Suppressor macrophage treated with lipopolysaccharide for 4 hours (primary cell): Measurements from ENCODE around the gene DSN1.
"Not testable (repeated sequence)": the region's sequence is repeated elsewhere in the genome, so short reads cannot be mapped to it uniquely, and the experiment has no call there.

ENCODE experiments used
- DNase-seq: peaks from one replicate; pipeline ENCODE4 v3.0.0-alpha.2; 2020

DSN1 gene

GRCh38 chr20:36773597-36774390 lies at the start of gene DSN1:
TSS of gene DSN1 (minus strand) at chr20:36773763. CDS start at chr20:36771458, 2,305 bp downstream.
- peak; percentile 100 for DNase-seq

GRCh38 chr20:36823121-36823520 lies 49.6 kb upstream of the DSN1 start:
- no peak for DNase-seq

- DNase-seq: no peak
These were observed 48.4 kb upstream of the DSN1 start for GRCh38 chr20:36821964-36822437.

GRCh38 chr20:36820928-36821327 lies 47.4 kb upstream of the DSN1 start:
- no peak for DNase-seq

GRCh38 chr20:36820073-36820472 lies 46.5 kb upstream of the DSN1 start:
- DNase-seq: no peak

- DNase-seq: no peak
These were observed 46.1 kb upstream of the DSN1 start for GRCh38 chr20:36819659-36820058.

- DNase-seq: no peak
These were observed 45.3 kb upstream of the DSN1 start for GRCh38 chr20:36818861-36819260.

- no peak for DNase-seq
These were observed 44.6 kb upstream of the DSN1 start for GRCh38 chr20:36818185-36818584.

- no peak for DNase-seq
These were observed 43.9 kb upstream of the DSN1 start for GRCh38 chr20:36817496-36817895.

GRCh38 chr20:36815454-36816091 lies 42.0 kb upstream of the DSN1 start:
- DNase-seq: no peak

- DNase-seq: no peak
These were observed 39.3 kb upstream of the DSN1 start for GRCh38 chr20:36812594-36813463.

GRCh38 chr20:36808317-36809257 lies 35.0 kb upstream of the DSN1 start:
- DNase-seq: peak; percentile 97

- no peak for DNase-seq
These were observed 32.5 kb upstream of the DSN1 start for GRCh38 chr20:36806049-36806448.

- no peak for DNase-seq
These were observed 31.8 kb upstream of the DSN1 start for GRCh38 chr20:36805396-36805795.

- no peak for DNase-seq
These were observed 30.9 kb upstream of the DSN1 start for GRCh38 chr20:36804425-36804824.

GRCh38 chr20:36802326-36803222 lies 29.0 kb upstream of the DSN1 start:
- no peak for DNase-seq

- no peak for DNase-seq
These were observed 26.8 kb upstream of the DSN1 start for GRCh38 chr20:36800410-36800809.

GRCh38 chr20:36799313-36799712 lies 25.8 kb upstream of the DSN1 start:
- not testable (repeated sequence) for DNase-seq

GRCh38 chr20:36796875-36797274 lies 23.3 kb upstream of the DSN1 start:
- DNase-seq: no peak

- DNase-seq: no peak
These were observed 22.6 kb upstream of the DSN1 start for GRCh38 chr20:36796117-36796516.

- DNase-seq: no peak
These were observed 22.1 kb upstream of the DSN1 start for GRCh38 chr20:36795691-36796090.
